Neuronal stem cell (in vitro differentiated cells): ENCODE results near the gene ACOT8.

ENCODE experiments used
- DNase-seq: peaks from one replicate; pipeline ENCODE4 v3.0.0-alpha.2; 2013; ENCODE audit warnings: low spot score
- H2AFZ ChIP-seq: one replicate; pipeline ENCODE4 v1.6.1; 2013; ENCODE audit warnings: mild to moderate bottlenecking, low read length, inconsistent platforms
- H2AK5ac ChIP-seq: 2 replicates; pipeline ENCODE4 v1.6.1; 2013; ENCODE audit warnings: low read depth, mild to moderate bottlenecking, inconsistent platforms, low read length, moderate library complexity, mixed read lengths
- H2BK120ac ChIP-seq: 2 replicates; pipeline ENCODE4 v1.6.1; 2013; ENCODE audit warnings: low read depth, mild to moderate bottlenecking, inconsistent platforms, low read length, moderate library complexity, mixed read lengths
- H2BK12ac ChIP-seq: one replicate; pipeline ENCODE4 v1.6.1; 2013; ENCODE audit warnings: low read length, inconsistent platforms
- H2BK15ac ChIP-seq: 2 replicates; pipeline ENCODE4 v1.6.1; 2013; ENCODE audit warnings: mild to moderate bottlenecking, low read length, inconsistent platforms, mixed read lengths
- H2BK5ac ChIP-seq: one replicate; pipeline ENCODE4 v1.6.1; 2013; ENCODE audit warnings: inconsistent platforms, mild to moderate bottlenecking, low read length, moderate library complexity
- H3K14ac ChIP-seq: one replicate; pipeline ENCODE4 v1.6.1; 2013; ENCODE audit warnings: low read length, inconsistent platforms
- H3K18ac ChIP-seq: 2 replicates; pipeline ENCODE4 v1.6.1; 2013; ENCODE audit warnings: low read length, inconsistent platforms
- H3K23ac ChIP-seq: 2 replicates; pipeline ENCODE4 v1.6.1; 2013; ENCODE audit warnings: low read depth, mild to moderate bottlenecking, mixed read lengths, low read length, inconsistent platforms; ENCODE audit not compliant: poor library complexity
- H3K27ac ChIP-seq: replicated peaks from 3 replicates; pipeline ENCODE4 v1.5.1; 2013; ENCODE audit warnings: low read length, inconsistent platforms
- H3K27me3 ChIP-seq, 3 experiments: 2 replicates each; pipeline ENCODE4 v1.6.1; 2013; ENCODE audit warnings: low read length in 3 of 3, mild to moderate bottlenecking in 2 of 3, inconsistent platforms in 1 of 3, low read depth in 1 of 3, mixed read lengths in 1 of 3, moderate library complexity in 1 of 3; ENCODE audit not compliant: control insufficient read depth in 3 of 3, insufficient read depth in 3 of 3
- H3K36me3 ChIP-seq, 2 donors: replicated peaks in 1 of 2; 2 replicates each; pipeline ENCODE4 v1.6.1; 2013; ENCODE audit warnings: low read length in 2 of 2; ENCODE audit not compliant: control insufficient read depth in 2 of 2, insufficient read depth in 2 of 2
- H3K4ac ChIP-seq: 2 replicates; pipeline ENCODE4 v1.6.1; 2013; ENCODE audit warnings: inconsistent platforms, mild to moderate bottlenecking, low read length, moderate library complexity
- H3K4me1 ChIP-seq, 2 donors: 1 replicate in 1 of 2; 2 replicates in 1 of 2; pipeline ENCODE4 v1.6.1; 2013; ENCODE audit warnings: low read length in 2 of 2, low read depth in 1 of 2; ENCODE audit not compliant: control insufficient read depth in 2 of 2, insufficient read depth in 1 of 2
- H3K4me2 ChIP-seq: one replicate; pipeline ENCODE4 v1.6.1; 2013; ENCODE audit warnings: mild to moderate bottlenecking, low read length, inconsistent platforms; ENCODE audit not compliant: insufficient read depth, poor library complexity, severe bottlenecking
- H3K4me3 ChIP-seq, 2 donors: 2 replicates each; pipeline ENCODE4 v1.5.1; 2013; ENCODE audit warnings: low read length in 2 of 2, mild to moderate bottlenecking in 2 of 2, inconsistent platforms in 1 of 2, moderate library complexity in 1 of 2
- H3K79me1 ChIP-seq: one replicate; pipeline ENCODE4 v1.6.1; 2013; ENCODE audit warnings: low read depth, mild to moderate bottlenecking, inconsistent platforms, low read length, moderate library complexity
- H3K9ac ChIP-seq: one replicate; pipeline ENCODE4 v1.6.1; 2013; ENCODE audit warnings: mild to moderate bottlenecking, low read depth, low read length, inconsistent platforms; ENCODE audit not compliant: poor library complexity
- H3K9me3 ChIP-seq, 2 donors: replicated peaks in 1 of 2; 2 replicates each; pipeline versions ENCODE3 to v1.6.1; 2013; ENCODE audit warnings: low read length in 2 of 2, mild to moderate bottlenecking in 2 of 2, inconsistent platforms in 1 of 2, low read depth in 1 of 2, mixed read lengths in 1 of 2, moderate library complexity in 1 of 2; ENCODE audit not compliant: control insufficient read depth in 2 of 2, insufficient read depth in 1 of 2
- H4K8ac ChIP-seq: one replicate; pipeline ENCODE4 v1.6.1; 2013; ENCODE audit warnings: low read depth, mild to moderate bottlenecking, inconsistent platforms, low read length, moderate library complexity
- H4K91ac ChIP-seq: one replicate; pipeline ENCODE4 v1.6.1; 2013; ENCODE audit warnings: low read length, low read depth, mild to moderate bottlenecking, inconsistent platforms; ENCODE audit not compliant: poor library complexity
- WGBS, 2 donors: extraction: QIAGEN DNeasy Blood & Tissue Kit; methylation state at CpG; one replicate each; pipeline ENCODE4 v1.1.7; 2013; ENCODE audit warnings: missing lambda C conversion rate in 2 of 2, mixed read lengths in 1 of 2; ENCODE audit not compliant: insufficient read length in 2 of 2, insufficient replicate concordance in 1 of 2; ENCODE audit errors: extremely low coverage in 2 of 2; 5-methylcytosine and 5-hydroxymethylcytosine counted together

The ACOT8 gene

GRCh38 chr20:45890985-45891983 lies 34.1 kb upstream of the ACOT8 start, which contains the start of the genes CTSA and NEURL2:
Gene CTSA, plus strand, starts transcription at chr20:45891335. Its CDS starts 234 bp downstream, at chr20:45891569.
Gene NEURL2, minus strand, starts transcription at chr20:45891208. Its CDS starts 217 bp downstream, at chr20:45890991.
- Histone ChIP-seq H3K27ac (no peak within 1 kb of the TSS), H2AK5ac (peak within 1 kb of the TSS; percentile 81), H2BK15ac (peak within 1 kb of the TSS; percentile 46), H3K79me1 (peaks cover 2% of the 10 kb centered on the region), H3K36me3 (peaks cover 5 to 36% of the 10 kb centered on the region in 2 donors), H3K9me3 (no peaks in the 10 kb centered on the region), H3K27me3 (peaks cover 0 to 7% (median 0%) of the 10 kb centered on the region in 3 experiments), H3K4me2 (peak within 1 kb of the TSS; percentile 100), H3K9ac (peak within 1 kb of the TSS; percentile 91), H3K4ac (peak within 1 kb of the TSS; percentile 76), H4K91ac (no peak within 1 kb of the TSS), H3K18ac (peak within 1 kb of the TSS; percentile 93), H3K4me1 (peaks cover 5 to 6% of the 10 kb centered on the region in 2 donors), H3K4me3 (peak within 1 kb of the TSS; percentile 66 to 88), H3K14ac (peak within 1 kb of the TSS; percentile 56), H2BK120ac (peak within 1 kb of the TSS; percentile 81), H3K23ac (peak within 1 kb of the TSS; percentile 96), H2AFZ (peak within 1 kb of the TSS; percentile 90), H4K8ac (peak within 1 kb of the TSS; percentile 68), H2BK5ac (peak within 1 kb of the TSS; percentile 39), H2BK12ac (peak within 1 kb of the TSS; percentile 86)
- no CpG with 5 or more reads among the region's 78 CpGs for WGBS, 2 donors
- peak; percentile 78 for DNase-seq

- WGBS, 2 donors, result no CpG with 5 or more reads among the region's 79 CpGs
- peak overlapping the region; percentile 43 for H4K8ac ChIP-seq
- no peak overlapping the region for H3K27ac ChIP-seq
- peak; percentile 67 for DNase-seq
- H4K91ac ChIP-seq, result no peak overlapping the region
- H3K23ac ChIP-seq, result peak overlapping the region; percentile 96
- peak overlapping the region; percentile 100 for H3K4me2 ChIP-seq
- H3K4ac ChIP-seq, result peak overlapping the region; percentile 76
- peak overlapping the region; percentile 66 to 88 for H3K4me3 ChIP-seq
- peak overlapping the region; percentile 93 for H3K18ac ChIP-seq
- H3K9ac ChIP-seq, result peak overlapping the region; percentile 84
- no peak overlapping the region for H2BK12ac ChIP-seq
- peaks cover 0 to 7% (median 0%) of the 10 kb centered on the region in 3 experiments for H3K27me3 ChIP-seq
- peaks cover 2% of the 10 kb centered on the region for H3K79me1 ChIP-seq
- peaks cover 5 to 6% of the 10 kb centered on the region in 2 donors for H3K4me1 ChIP-seq
- H3K9me3 ChIP-seq, result no peaks in the 10 kb centered on the region
- H2BK120ac ChIP-seq, result peak overlapping the region; percentile 81
- H2BK15ac ChIP-seq, result no peak overlapping the region
- peak overlapping the region; percentile 81 for H2AK5ac ChIP-seq
- peak overlapping the region; percentile 56 for H3K14ac ChIP-seq
- H3K36me3 ChIP-seq, result peaks cover 5 to 43% of the 10 kb centered on the region in 2 donors
- peak overlapping the region; percentile 39 for H2BK5ac ChIP-seq
- H2AFZ ChIP-seq, result peak overlapping the region; percentile 90
Measured at GRCh38 chr20:45890077-45890984, 33.1 kb upstream of the ACOT8 start.

- H2BK120ac ChIP-seq, result no peak overlapping the region
- no peak for DNase-seq
- WGBS, 2 donors, result no CpG with 5 or more reads among the region's 3 CpGs
- H3K4me1 ChIP-seq, result peaks cover 5 to 6% of the 10 kb centered on the region in 2 donors
- H3K18ac ChIP-seq, result no peak overlapping the region
- H3K36me3 ChIP-seq, result peaks cover 10 to 39% of the 10 kb centered on the region in 2 donors
- H3K9me3 ChIP-seq, result peaks cover 0 to 1% of the 10 kb centered on the region in 2 donors
- H3K27ac ChIP-seq, result no peak overlapping the region
- peaks cover 2% of the 10 kb centered on the region for H3K79me1 ChIP-seq
- H2AFZ ChIP-seq, result no peak overlapping the region
- no peak overlapping the region for H4K91ac ChIP-seq
- H3K23ac ChIP-seq, result no peak overlapping the region
- H3K27me3 ChIP-seq, result peaks cover 0 to 7% (median 0%) of the 10 kb centered on the region in 3 experiments
- H3K4me2 ChIP-seq, result no peak overlapping the region
- H3K4ac ChIP-seq, result no peak overlapping the region
- no peak overlapping the region for H2BK12ac ChIP-seq
- H4K8ac ChIP-seq, result no peak overlapping the region
- H3K9ac ChIP-seq, result no peak overlapping the region
- H2AK5ac ChIP-seq, result no peak overlapping the region
- no peak overlapping the region for H3K4me3 ChIP-seq
- no peak overlapping the region for H2BK5ac ChIP-seq
- no peak overlapping the region for H3K14ac ChIP-seq
- H2BK15ac ChIP-seq, result no peak overlapping the region
Measured at GRCh38 chr20:45888681-45889080, 31.5 kb upstream of the ACOT8 start.
